ENCODE data around the gene APOBEC3H. TPM values are rescaled to one million over a fixed set of nuclear protein-coding genes. Genes with fewer than 3 reads are reported as not detected.

Gene APOBEC3H
- total RNA-seq, 1 experiment from 2014 or later: not detected

GRCh38 chr22:39130892-39131855 lies 34.1 kb downstream of the APOBEC3H start:
- Histone ChIP-seq H3K27me3 (replicated peaks; ENCODE audit: insufficient read depth, low read depth, low read length, poor library complexity) (no peaks in the 10 kb centered on the region), H3K27ac (ENCODE audit: low read depth, low read length, poor library complexity, severe bottlenecking) (no peak overlapping the region), H3K4me3 (ENCODE audit: low read depth, low read length, poor library complexity, severe bottlenecking) (no peak overlapping the region), H3K4me1 (ENCODE audit: insufficient read depth, low read length, poor library complexity, severe bottlenecking) (no peaks in the 10 kb centered on the region), H3K36me3 (ENCODE audit: insufficient read depth, low read length, poor library complexity, severe bottlenecking) (no peaks in the 10 kb centered on the region), H3K9me3 (ENCODE audit: low read depth, low read length, poor library complexity, severe bottlenecking) (no peaks in the 10 kb centered on the region)
- no peak for TF ChIP-seq CTCF (conservative IDR thresholded peaks at IDR 0.05; ENCODE audit: low read depth, low read length)
- no peak for TF ChIP-seq EZH2 (IDR thresholded peaks at IDR 0.05; ENCODE audit: borderline replicate concordance, low read depth, low read length, poor library complexity, severe bottlenecking)
- BruUV-seq (replicated peaks): no TSS peak
- no peak for DNase-seq (ENCODE audit: low spot score)
- ChIA-PET POLR2A (ENCODE audit: low non-redundant PET) (no interaction called here), CTCF (no interaction called here)
- intact Hi-C loops (cut with micrococcal nuclease; ENCODE audit: unreplicated experiment): no loop called here

GRCh38 chr22:39132281-39132680 lies 35.2 kb downstream of the APOBEC3H start:
- intact Hi-C loops (cut with micrococcal nuclease; ENCODE audit: unreplicated experiment): no loop called here
- ChIA-PET CTCF (interaction anchor here (0.5 kb wide), 1 partner anchor 46 kb away, joined by 3 read pairs; no protein-coding TSS in a partner anchor), POLR2A (ENCODE audit: low non-redundant PET) (no interaction called here)

GRCh38 chr22:39132871-39133524 lies 36.0 kb downstream of the APOBEC3H start:
- TF ChIP-seq CTCF (conservative IDR thresholded peaks at IDR 0.05; ENCODE audit: low read depth, low read length) (no peak), EZH2 (IDR thresholded peaks at IDR 0.05; ENCODE audit: borderline replicate concordance, low read depth, low read length, poor library complexity, severe bottlenecking) (no peak)
- CTCF ChIA-PET: no interaction called here
- intact Hi-C loops (cut with micrococcal nuclease; ENCODE audit: unreplicated experiment): no loop called here
- H3K4me3 ChIP-seq (ENCODE audit: low read depth, low read length, poor library complexity, severe bottlenecking): no peak overlapping the region
- no peak overlapping the region for H3K27ac ChIP-seq (ENCODE audit: low read depth, low read length, poor library complexity, severe bottlenecking)
- no peaks in the 10 kb centered on the region for H3K4me1 ChIP-seq (ENCODE audit: insufficient read depth, low read length, poor library complexity, severe bottlenecking)
- POLR2A ChIA-PET (ENCODE audit: low non-redundant PET): no interaction called here
- BruUV-seq (replicated peaks): no TSS peak
- H3K27me3 ChIP-seq (replicated peaks; ENCODE audit: insufficient read depth, low read depth, low read length, poor library complexity): no peaks in the 10 kb centered on the region
- no peaks in the 10 kb centered on the region for H3K36me3 ChIP-seq (ENCODE audit: insufficient read depth, low read length, poor library complexity, severe bottlenecking)
- no peak for DNase-seq (ENCODE audit: low spot score)
- H3K9me3 ChIP-seq (ENCODE audit: low read depth, low read length, poor library complexity, severe bottlenecking): no peaks in the 10 kb centered on the region

More at GRCh38 chr22:39132281-39132680, 35.2 kb downstream of the APOBEC3H start:
- DNase-seq (ENCODE audit: low spot score): no peak
- Histone ChIP-seq H3K4me1 (ENCODE audit: insufficient read depth, low read length, poor library complexity, severe bottlenecking) (no peaks in the 10 kb centered on the region), H3K9me3 (ENCODE audit: low read depth, low read length, poor library complexity, severe bottlenecking) (no peaks in the 10 kb centered on the region), H3K27me3 (replicated peaks; ENCODE audit: insufficient read depth, low read depth, low read length, poor library complexity) (no peaks in the 10 kb centered on the region), H3K36me3 (ENCODE audit: insufficient read depth, low read length, poor library complexity, severe bottlenecking) (no peaks in the 10 kb centered on the region), H3K4me3 (ENCODE audit: low read depth, low read length, poor library complexity, severe bottlenecking) (no peak overlapping the region), H3K27ac (ENCODE audit: low read depth, low read length, poor library complexity, severe bottlenecking) (no peak overlapping the region)
- BruUV-seq (replicated peaks): no TSS peak
- TF ChIP-seq EZH2 (IDR thresholded peaks at IDR 0.05; ENCODE audit: borderline replicate concordance, low read depth, low read length, poor library complexity, severe bottlenecking) (no peak), CTCF (conservative IDR thresholded peaks at IDR 0.05; ENCODE audit: low read depth, low read length) (no peak)
